ENCODE results near the gene ELMOD3. TPM values are rescaled to one million over a fixed set of nuclear protein-coding genes. Genes with fewer than 3 reads are reported as not detected.

Gene ELMOD3
- total and polyA plus RNA-seq, 2 of the 8 experiments (the other 6 are each of a cell fraction or from before 2014, with no cell fraction given), result 8.5 to 10.2 TPM

DNA sequence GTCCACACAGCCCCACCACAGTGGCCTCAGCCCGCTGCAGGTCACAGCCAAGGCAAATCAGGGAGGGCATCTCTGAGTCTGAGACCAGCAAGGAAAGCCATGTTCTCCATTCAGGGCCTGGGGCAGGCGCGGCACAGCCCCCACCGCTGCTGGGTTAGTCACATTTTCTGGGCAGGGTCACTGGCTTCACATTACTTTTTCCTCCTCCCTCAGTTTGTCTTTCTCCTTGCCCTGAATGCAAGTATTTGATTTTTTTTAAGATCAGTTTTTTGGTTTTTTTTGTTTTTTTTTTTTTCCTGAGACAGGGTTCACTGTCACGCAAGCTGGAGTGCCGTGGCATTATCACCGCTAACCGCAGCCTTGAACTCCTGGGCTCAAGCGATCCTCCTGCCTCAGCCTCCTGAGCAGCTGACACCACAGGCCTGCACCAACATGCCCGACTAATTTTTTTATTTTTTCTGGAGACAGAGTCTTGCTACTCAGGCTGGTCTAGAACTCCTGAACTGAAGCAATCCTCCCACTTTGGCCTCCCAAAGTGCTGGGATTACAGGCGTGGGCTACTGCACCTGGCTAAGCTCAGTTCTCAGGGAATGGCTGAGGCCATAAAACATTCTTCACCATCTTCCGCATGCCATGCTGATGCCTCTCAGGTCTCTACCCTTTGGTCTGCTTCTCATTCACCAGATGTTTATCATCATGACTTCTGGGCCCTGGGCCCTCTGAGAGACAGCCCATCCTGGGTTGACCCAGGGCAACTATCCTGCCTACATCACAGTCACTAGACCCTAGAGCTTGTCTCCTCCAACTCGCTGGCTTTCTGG lies 56.2 kb downstream of the ELMOD3 start:
- Histone ChIP-seq H4K8ac (ENCODE audit: extremely low read depth, insufficient read depth, low read length) (peak overlapping the region; percentile 29; the same call in 1 of the 2 replicates), H3K9me3 (ENCODE audit: insufficient read depth in 2 of 2, low read depth in 1 of 2, low read length in 1 of 2) (no peaks in the 10 kb centered on the region), H4K91ac (replicated peaks; ENCODE audit: insufficient read length, low read length) (peak overlapping the region; percentile 68), H2AK5ac (ENCODE audit: low read depth, low read length) (peak overlapping the region; percentile 82; the same call in 1 of the 2 replicates), H3K4ac (replicated peaks; ENCODE audit: insufficient read length, low read depth, low read length) (peak overlapping the region; percentile 19), H2BK120ac (replicated peaks; ENCODE audit: low read depth, low read length) (peak overlapping the region; percentile 10), H3K14ac (ENCODE audit: insufficient read length) (no peak overlapping the region), H2BK5ac (ENCODE audit: low read depth, low read length) (peak overlapping the region; percentile 61; the same call in 1 of the 2 replicates), H3K4me1 (replicated peaks in 1 of 4; ENCODE audit: control insufficient read depth in 3 of 4, insufficient read depth in 4 of 4, low read length in 3 of 4) (peaks cover 5 to 19% (median 14%) of the 10 kb centered on the region in 4 experiments), H3K4me2 (ENCODE audit: insufficient read depth in 1 of 2, low read depth in 2 of 2, low read length in 2 of 2) (peak overlapping the region; percentile 50 to 81; a peak in 2 of 4 replicates), H3K9ac (replicated peaks in 1 of 4; ENCODE audit: extremely low read depth in 1 of 4, low read depth in 3 of 4, low read length in 3 of 4) (no peak overlapping the region; a peak in 2 of 7 replicates), H3K4me3 (ENCODE audit: extremely low read depth in 1 of 4, insufficient read depth in 2 of 4, low read depth in 3 of 4, low read length in 4 of 4) (no peak overlapping the region), H3K27ac (ENCODE audit: low read depth, low read length) (no peak overlapping the region), H3K23me2 (ENCODE audit: low read depth, low read length) (peaks cover 8% of the 10 kb centered on the region; the same call in 1 of the 2 replicates), H2AFZ (ENCODE audit: low read length) (no peak overlapping the region), H2BK12ac (ENCODE audit: low read depth, low read length) (peak overlapping the region; percentile 80; the same call in 1 of the 2 replicates), H3K27me3 (replicated peaks in 1 of 4; ENCODE audit: control insufficient read depth in 3 of 4, extremely low read depth in 1 of 4, insufficient read depth in 3 of 4, low read length in 3 of 4) (peaks cover 0 to 3% (median 1%) of the 10 kb centered on the region in 4 experiments; a peak in 1 of 7 replicates), H2BK15ac (ENCODE audit: low read length) (peak overlapping the region; percentile 81; the same call in 1 of the 2 replicates), H3K56ac (replicated peaks; ENCODE audit: insufficient read length, low read depth, low read length) (peak overlapping the region; percentile 69), H3K79me1 (ENCODE audit: low read depth, low read length) (peaks cover 5% of the 10 kb centered on the region), H4K20me1 (replicated peaks in 1 of 2; ENCODE audit: control insufficient read depth in 1 of 2, insufficient read depth in 2 of 2, low read length in 2 of 2) (no peaks in the 10 kb centered on the region), H4K5ac (ENCODE audit: insufficient read length, low read depth, low read length) (peak overlapping the region; percentile 9), H3K79me2 (ENCODE audit: control insufficient read depth in 1 of 2, insufficient read depth in 2 of 2, low read length in 2 of 2) (no peaks in the 10 kb centered on the region), H2BK20ac (ENCODE audit: low read length) (no peak overlapping the region), H3K18ac (ENCODE audit: extremely low read depth, low read length) (peak overlapping the region; percentile 87), H3K36me3 (ENCODE audit: control insufficient read depth in 2 of 4, insufficient read depth in 4 of 4, low read length in 3 of 4) (no peaks in the 10 kb centered on the region), H3K23ac (ENCODE audit: insufficient read length) (no peak overlapping the region)
- DNase-seq (ENCODE audit: low read depth in 1 of 2, low spot score in 2 of 2) (no peak), FAIRE-seq (no peak)
- CTCF ChIA-PET (ENCODE audit: partially characterized antibody), result no interaction called here
- POLR2A ChIA-PET (ENCODE audit: partially characterized antibody), result interaction anchor here (1.0 to 55.3 kb wide), 3 partner anchors 17 to 136 kb away, joined by 3 to 1889 read pairs (median 4); partner anchors contain the start of genes GGCX and MAT2A
- WGBS, 2 experiments (ENCODE audit: extremely low coverage in 1 of 2, insufficient coverage in 1 of 2, insufficient read length in 1 of 2, insufficient replicate concordance in 2 of 2, low coverage in 1 of 2, low lambda C conversion rate in 2 of 2, missing lambda C conversion rate in 1 of 2), result 88% methylated on average over 12 of the region's 13 CpGs; no CpG with 5 or more reads in 1 of the 2 experiments
- no peak for TF ChIP-seq RNF2 (IDR thresholded peaks at IDR 0.05; ENCODE audit: borderline replicate concordance, low read depth, low read length, missing control alignments, poor library complexity, severe bottlenecking)

Measured in H1 (cell line).